Duodenal mucosa (tissue), 2 donors: ENCODE data around the gene DTX1.
A peak's percentile ranks its signal among the peaks of the same experiment; 100 is the strongest.
"Not testable (repeated sequence)": the region's sequence is repeated elsewhere in the genome, so short reads cannot be mapped to it uniquely, and the experiment has no call there.

ENCODE experiments used
- H3K27ac ChIP-seq: one replicate; pipeline ENCODE4 v1.7.0; 2013; ENCODE audit warnings: low read depth, low read length
- H3K27me3 ChIP-seq, 2 donors: one replicate each; pipeline ENCODE4 v1.7.0; 2013; ENCODE audit warnings: low read length in 2 of 2, control low read depth in 1 of 2; ENCODE audit not compliant: insufficient read depth in 2 of 2, control insufficient read depth in 1 of 2
- H3K36me3 ChIP-seq, 2 donors: one replicate each; pipeline ENCODE4 v1.7.0; 2013; ENCODE audit warnings: low read length in 2 of 2, control low read depth in 1 of 2; ENCODE audit not compliant: insufficient read depth in 2 of 2, control insufficient read depth in 1 of 2
- H3K4me1 ChIP-seq, 2 donors: one replicate each; pipeline ENCODE4 v1.7.0; 2013; ENCODE audit warnings: low read length in 2 of 2, control low read depth in 1 of 2; ENCODE audit not compliant: insufficient read depth in 2 of 2, control insufficient read depth in 1 of 2
- H3K4me3 ChIP-seq, 2 donors: one replicate each; pipeline ENCODE4 v1.7.0; 2013; ENCODE audit warnings: low read length in 2 of 2, low read depth in 1 of 2
- H3K9ac ChIP-seq, 2 donors: one replicate each; pipeline ENCODE4 v1.7.0; 2013; ENCODE audit warnings: low read length in 2 of 2, low read depth in 1 of 2
- H3K9me3 ChIP-seq, 2 donors: one replicate each; pipeline ENCODE4 v1.7.0; 2013; ENCODE audit warnings: low read length in 2 of 2, control low read depth in 1 of 2; ENCODE audit not compliant: control insufficient read depth in 1 of 2

The DTX1 gene

GRCh38 chr12:113136128-113136989, 79.8 kb downstream of the DTX1 start:
- H3K27ac ChIP-seq: no peak overlapping the region
- peaks cover 13 to 15% of the 10 kb centered on the region in 2 donors for H3K4me1 ChIP-seq
- no peaks in the 10 kb centered on the region for H3K36me3 ChIP-seq
- no peaks in the 10 kb centered on the region for H3K9me3 ChIP-seq
- peak overlapping the region; percentile 15 to 36 for H3K4me3 ChIP-seq
- no peak overlapping the region for H3K9ac ChIP-seq
- H3K27me3 ChIP-seq: no peaks in the 10 kb centered on the region

GRCh38 chr12:113136990-113137511, 80.5 kb downstream of the DTX1 start:
- H3K27me3 ChIP-seq: no peaks in the 10 kb centered on the region
- no peak overlapping the region for H3K4me3 ChIP-seq
- peaks cover 15 to 16% of the 10 kb centered on the region in 2 donors for H3K4me1 ChIP-seq
- no peak overlapping the region for H3K9ac ChIP-seq
- no peak overlapping the region for H3K27ac ChIP-seq
- H3K9me3 ChIP-seq: no peaks in the 10 kb centered on the region
- H3K36me3 ChIP-seq: no peaks in the 10 kb centered on the region

GRCh38 chr12:113137861-113138783, 81.6 kb downstream of the DTX1 start:
- no peak overlapping the region for H3K4me3 ChIP-seq

DNA sequence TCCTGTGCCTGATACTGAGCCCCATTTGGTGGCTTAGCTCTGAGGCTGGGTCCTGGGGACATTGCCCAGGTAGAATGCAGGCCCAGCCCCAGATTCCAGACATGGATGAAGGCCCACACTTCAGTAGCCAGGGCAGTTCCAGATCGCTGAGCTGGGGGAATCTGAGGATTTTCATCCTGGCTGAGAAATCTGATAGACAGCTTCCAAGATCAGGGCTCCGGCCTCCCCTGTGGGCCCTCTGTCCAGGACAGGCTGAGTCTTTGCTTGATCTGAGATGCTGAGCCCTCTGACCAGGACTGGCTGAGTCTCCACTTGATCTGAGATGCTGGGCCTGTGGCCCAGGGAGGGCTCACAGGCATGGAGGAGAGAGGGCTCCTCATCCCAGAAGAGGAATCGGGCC, 82.3 kb downstream of the DTX1 start:
- Histone ChIP-seq H3K4me3 (no peak overlapping the region), H3K27ac (no peak overlapping the region), H3K9me3 (no peaks in the 10 kb centered on the region), H3K4me1 (peaks cover 21 to 27% of the 10 kb centered on the region in 2 donors), H3K9ac (no peak overlapping the region), H3K27me3 (no peaks in the 10 kb centered on the region), H3K36me3 (no peaks in the 10 kb centered on the region)

More at GRCh38 chr12:113137861-113138783, 81.6 kb downstream of the DTX1 start:
- Histone ChIP-seq H3K9ac (no peak overlapping the region), H3K36me3 (no peaks in the 10 kb centered on the region), H3K4me1 (peaks cover 21 to 26% of the 10 kb centered on the region in 2 donors), H3K27me3 (no peaks in the 10 kb centered on the region), H3K27ac (no peak overlapping the region), H3K9me3 (no peaks in the 10 kb centered on the region)

GRCh38 chr12:113140706-113141105, 84.2 kb downstream of the DTX1 start:
- no peaks in the 10 kb centered on the region for H3K36me3 ChIP-seq
- peaks cover 18 to 27% of the 10 kb centered on the region in 2 donors for H3K4me1 ChIP-seq
- H3K9me3 ChIP-seq: no peaks in the 10 kb centered on the region
- no peaks in the 10 kb centered on the region for H3K27me3 ChIP-seq
- H3K27ac ChIP-seq: no peak overlapping the region
- no peak overlapping the region for H3K9ac ChIP-seq
- H3K4me3 ChIP-seq: no peak overlapping the region

- H3K9ac ChIP-seq, H3K36me3 ChIP-seq, H3K27ac ChIP-seq, H3K9me3 ChIP-seq, H3K4me3 ChIP-seq, H3K27me3 ChIP-seq: not testable (repeated sequence)
- peaks cover 8 to 17% of the 10 kb centered on the region in 2 donors for H3K4me1 ChIP-seq
These were observed 85.2 kb downstream of the DTX1 start for GRCh38 chr12:113141716-113142115.

DNA sequence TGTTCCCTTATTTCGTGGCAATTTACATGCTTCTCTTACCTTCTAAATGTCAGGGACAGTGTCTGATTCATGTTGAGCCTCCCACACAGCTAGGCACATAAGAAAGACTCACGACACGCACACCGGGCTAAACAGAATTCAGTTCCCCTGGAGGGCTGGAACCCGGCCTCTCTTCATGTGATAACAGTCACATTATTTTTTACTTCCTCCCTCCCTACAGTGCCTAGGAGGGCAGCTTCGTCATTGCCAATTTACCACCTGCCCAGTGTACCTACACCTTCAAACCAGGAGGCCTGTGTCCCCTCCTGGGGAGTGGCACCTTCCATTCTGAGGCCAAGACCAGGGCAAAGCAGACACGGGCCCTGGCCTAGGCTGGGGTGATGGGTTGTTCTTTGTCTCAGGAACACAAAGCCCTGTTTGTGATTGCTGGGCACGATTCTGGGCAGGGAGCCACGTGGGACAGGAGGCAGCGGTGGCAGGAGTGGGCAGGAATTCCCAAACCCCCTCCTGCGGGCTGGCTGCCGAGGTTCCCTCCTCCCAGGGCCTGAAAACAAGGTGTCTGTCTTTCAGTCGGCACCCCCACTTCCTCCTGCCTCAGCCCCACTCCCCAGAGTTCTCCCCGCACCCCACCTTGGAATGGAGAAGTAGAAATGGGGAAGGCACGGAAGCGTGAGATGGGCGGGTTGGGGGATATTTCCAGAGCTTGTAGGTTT, 85.8 kb downstream of the DTX1 start:
- Histone ChIP-seq H3K9ac (no peak overlapping the region), H3K4me3 (no peak overlapping the region), H3K27me3 (no peaks in the 10 kb centered on the region), H3K36me3 (no peaks in the 10 kb centered on the region), H3K27ac (peak overlapping the region; percentile 39), H3K4me1 (peaks cover 8 to 12% of the 10 kb centered on the region in 2 donors), H3K9me3 (peaks cover 4% of the 10 kb centered on the region in 2 donors)

DNA sequence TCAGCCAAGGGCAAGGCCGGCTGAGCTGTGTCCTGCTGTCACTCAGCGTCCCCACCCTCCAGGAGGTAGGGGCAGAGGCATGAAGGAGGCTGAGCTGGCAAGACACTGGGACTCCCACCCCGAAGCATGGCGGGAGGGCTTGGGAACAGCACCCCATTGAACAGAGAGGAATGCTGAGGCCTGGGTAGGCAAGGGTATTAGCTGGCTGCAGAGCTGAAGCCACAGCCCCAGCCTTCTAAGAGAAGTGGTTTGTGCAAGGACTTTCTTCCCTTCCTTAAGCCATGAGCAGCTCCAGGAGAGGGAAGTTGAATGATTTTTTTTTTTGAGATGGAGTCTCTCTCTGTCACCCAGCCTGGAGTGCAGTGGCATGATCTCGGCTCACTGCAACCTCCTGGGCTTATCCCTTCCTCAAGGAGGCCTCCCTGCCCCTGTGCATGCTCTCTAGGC, 86.4 kb downstream of the DTX1 start:
- H3K9me3 ChIP-seq: peaks cover 4% of the 10 kb centered on the region in 2 donors
- no peaks in the 10 kb centered on the region for H3K36me3 ChIP-seq
- no peaks in the 10 kb centered on the region for H3K27me3 ChIP-seq
- peaks cover 8 to 12% of the 10 kb centered on the region in 2 donors for H3K4me1 ChIP-seq
- no peak overlapping the region for H3K9ac ChIP-seq
- peak overlapping the region; percentile 39 for H3K27ac ChIP-seq
- no peak overlapping the region for H3K4me3 ChIP-seq

DNA sequence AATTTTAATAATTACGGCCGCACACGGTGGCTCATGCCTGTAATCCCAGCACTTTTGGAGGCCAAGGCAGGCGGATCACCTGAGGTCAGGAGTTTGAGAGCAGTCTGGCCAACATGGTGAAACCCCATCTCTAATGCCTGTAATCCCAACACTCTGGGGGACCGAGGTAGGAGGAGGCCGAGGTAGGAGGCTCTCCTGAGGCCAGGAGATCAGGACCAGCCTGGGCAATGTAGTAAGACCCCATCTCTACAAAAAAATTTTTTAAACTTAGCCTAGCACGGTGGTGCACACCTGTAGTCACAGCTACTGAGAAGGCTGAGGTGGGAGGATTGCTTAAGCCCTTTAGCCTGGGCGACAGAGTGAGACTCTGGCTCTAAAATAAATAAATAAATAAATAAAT, 87.4 kb downstream of the DTX1 start:
- Histone ChIP-seq H3K27ac (no peak overlapping the region), H3K36me3 (no peaks in the 10 kb centered on the region), H3K27me3 (no peaks in the 10 kb centered on the region), H3K4me3 (no peak overlapping the region), H3K4me1 (peaks cover 8 to 12% of the 10 kb centered on the region in 2 donors), H3K9ac (no peak overlapping the region), H3K9me3 (peaks cover 4% of the 10 kb centered on the region in 2 donors)
